HG03558 (cell line): ENCODE results near the gene GABRG2.
"Not testable (repeated sequence)": the region's sequence is repeated elsewhere in the genome, so short reads cannot be mapped to it uniquely, and the experiment has no call there.

Experiments used
- ATAC-seq: cut with Tn5 transposase; IDR thresholded peaks from one replicate; pipeline ENCODE4 v1.9.1; 2021; ENCODE audit warnings: moderate number of reproducible peaks; ENCODE audit not compliant: unreplicated experiment; ENCODE audit errors: extremely low read depth

Gene GABRG2

DNA sequence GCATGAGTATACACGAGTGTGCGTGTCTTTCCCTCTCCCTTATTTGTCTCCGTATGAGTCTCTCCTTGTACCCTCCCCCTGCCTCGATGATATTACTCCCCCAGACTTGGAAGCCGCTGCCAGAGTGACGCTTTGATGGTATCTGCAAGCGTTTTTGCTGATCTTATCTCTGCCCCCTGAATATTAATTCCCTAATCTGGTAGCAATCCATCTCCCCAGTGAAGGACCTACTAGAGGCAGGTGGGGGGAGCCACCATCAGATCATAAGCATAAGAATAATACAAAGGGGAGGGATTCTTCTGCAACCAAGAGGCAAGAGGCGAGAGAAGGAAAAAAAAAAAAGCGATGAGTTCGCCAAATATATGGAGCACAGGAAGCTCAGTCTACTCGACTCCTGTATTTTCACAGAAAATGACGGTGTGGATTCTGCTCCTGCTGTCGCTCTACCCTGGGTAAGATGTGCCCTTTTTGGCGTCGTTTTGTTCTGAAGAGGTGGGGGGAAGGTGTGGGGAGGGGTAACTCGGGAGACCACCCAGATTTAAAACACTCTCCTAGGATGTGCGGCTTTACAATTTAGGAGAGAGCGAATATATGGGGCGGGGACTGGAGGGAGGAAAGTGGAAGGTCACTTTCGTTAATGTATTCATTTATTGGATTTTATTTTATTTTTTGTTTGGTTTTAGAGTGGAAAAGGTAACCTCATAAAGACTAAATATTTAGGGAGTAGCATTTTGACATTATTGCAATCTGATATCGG is at the start of gene GABRG2:
GABRG2 (plus strand) TSS at position 119 of the 757 bp plus-strand sequence; CDS start at position 346, 227 bp downstream.
- no peak for ATAC-seq

DNA sequence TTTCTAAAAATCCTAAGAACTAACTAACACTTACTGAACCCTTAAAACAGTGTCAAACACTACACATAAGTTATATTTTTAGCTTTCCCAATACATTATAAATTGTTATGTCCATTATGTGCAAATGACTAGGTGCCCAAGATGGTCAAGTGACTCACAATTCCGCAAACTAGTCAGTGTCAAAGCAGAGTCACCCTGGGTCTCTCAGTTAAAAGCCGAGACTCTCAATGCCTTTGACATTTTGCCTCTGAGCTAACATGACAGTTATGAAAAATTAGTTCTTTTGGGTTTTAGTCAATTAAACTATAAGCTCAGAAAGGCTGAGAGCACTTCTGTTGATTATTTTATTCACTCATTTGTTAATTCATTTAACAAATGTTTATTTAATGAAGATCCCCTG is 42.3 kb upstream of the GABRG2 start:
- no peak for ATAC-seq

DNA sequence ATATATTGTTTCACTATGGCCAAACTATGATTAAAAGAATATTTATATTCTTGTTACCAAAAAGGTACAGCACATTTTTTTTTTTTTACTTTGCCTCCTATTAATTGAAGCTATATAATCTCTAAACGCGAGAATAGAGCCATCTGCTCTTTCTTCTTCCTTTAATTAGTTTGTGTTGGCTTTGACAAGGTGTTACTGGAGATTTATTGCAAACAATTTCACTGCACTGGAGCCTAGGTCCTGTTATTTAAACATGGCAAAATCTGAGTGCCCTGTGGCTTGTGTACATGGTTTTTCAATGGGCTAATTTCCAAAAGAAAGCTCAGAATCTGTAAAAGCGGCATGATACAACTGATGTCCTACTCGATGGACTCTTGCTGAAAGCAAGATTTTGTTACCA is 40.8 kb upstream of the GABRG2 start:
- ATAC-seq = no peak

DNA sequence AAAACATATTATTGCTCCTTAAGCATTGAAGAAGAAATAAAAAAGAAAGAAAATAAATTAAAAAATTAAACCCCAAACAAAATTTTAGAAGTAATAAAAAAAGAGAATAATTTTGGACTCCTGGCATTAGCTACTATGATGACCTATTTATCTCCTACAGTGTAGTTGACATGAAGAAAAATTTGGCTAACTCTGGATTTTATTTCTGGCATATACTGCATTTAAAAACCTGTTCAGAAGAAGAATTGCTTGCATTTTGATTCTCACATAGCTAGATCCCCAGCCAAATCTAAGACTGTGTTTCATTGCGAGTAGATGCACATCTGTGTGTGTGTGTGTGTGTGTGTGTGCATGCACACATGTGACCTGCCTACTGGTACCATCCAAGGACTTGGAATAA is 30.1 kb upstream of the GABRG2 start:
- no peak for ATAC-seq

DNA sequence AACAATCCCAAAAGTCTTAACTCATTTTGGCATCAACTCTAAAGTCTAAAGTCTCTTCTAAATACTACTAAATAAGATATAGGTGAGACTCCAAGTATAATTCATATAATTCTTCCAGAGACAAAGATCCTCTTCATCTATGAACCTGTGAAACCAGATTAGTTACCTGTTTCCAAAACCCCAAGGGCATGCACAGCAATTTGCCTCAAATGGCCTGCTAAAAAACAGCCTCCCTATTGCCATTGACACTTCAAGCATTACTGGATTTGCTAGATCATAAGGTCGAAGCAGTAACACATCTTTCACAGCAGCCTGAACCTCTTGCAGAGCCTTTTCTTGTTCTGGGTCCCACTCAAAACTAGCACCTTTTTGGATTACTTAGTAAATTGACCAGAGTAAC is 20.3 kb upstream of the GABRG2 start:
- no peak for ATAC-seq

DNA sequence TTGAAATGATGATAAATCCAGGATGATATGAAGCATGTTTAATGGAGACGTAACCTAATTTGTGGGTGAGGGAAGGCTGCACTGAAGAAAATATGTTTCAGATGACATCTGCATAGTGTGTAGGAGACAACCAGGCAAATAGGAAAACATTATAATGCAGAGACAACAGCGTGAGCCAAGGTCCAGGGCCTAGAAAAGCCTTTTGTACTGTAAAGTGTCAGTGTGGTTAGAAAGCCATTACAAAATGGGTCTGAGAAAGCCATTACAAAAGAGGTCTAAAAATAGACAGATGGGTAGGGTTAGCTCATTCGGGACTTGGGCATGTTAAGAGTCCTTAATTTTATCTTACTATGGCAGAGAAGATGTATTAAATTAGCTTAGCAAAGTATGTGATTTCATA is 14.9 kb upstream of the GABRG2 start:
- ATAC-seq = no peak

DNA sequence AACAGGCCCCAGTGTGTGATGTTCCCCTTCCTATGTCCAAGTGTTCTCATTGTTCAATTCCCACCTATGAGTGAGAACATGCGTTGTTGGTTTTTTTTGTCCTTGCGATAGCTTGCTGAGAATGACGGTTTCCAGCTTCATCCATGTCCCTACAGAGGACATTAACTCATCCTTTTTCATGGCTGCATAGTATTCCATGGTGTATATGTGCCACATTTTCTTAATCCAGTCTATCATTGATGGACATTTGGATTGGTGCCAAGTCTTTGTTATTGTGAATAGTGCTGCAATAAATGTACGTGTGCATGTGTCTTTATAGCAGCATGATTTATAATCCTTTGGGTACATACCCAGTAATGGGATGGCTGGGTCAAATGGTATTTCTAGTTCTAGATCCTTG is 12.5 kb upstream of the GABRG2 start:
- ATAC-seq = not testable (repeated sequence)

DNA sequence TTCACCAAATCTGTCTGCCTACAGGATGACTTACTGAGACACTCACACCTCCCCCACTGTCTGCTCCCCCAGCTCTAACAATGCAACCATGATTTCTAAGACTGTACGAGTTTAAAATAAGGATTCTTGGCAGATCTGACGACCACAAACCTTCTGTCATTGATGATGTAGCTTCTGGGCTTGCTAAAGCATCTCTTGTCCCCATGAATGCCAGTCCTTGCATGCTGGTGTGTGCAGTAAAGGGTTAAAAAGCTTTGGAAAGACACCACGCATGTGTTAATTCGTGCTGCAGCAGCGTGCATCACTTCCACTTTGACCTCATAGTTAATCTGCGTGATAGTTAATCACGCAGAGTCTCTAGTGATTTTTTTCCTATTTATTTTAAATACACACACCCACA is 411 bp upstream of the GABRG2 start:
- no peak for ATAC-seq

DNA sequence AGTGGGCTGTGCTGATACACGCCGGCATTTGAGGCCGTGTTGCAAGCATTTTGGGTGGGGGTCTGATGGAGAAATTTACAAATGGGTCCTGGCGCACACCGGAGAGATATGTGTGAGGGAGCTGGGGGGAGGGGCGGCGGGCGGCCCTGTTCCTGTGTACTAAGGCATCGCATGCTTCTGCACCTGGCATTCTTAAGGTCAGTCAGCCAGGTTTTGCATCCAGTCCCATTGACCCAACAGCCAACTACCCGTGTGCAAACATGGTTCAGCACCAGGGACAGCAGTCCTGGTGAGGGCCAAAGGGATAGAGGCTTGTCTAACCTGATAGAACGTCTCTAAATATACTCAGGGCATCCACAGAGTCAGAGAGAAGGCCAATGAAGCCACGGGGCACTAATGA is 839 bp downstream of the GABRG2 start:
- peak; percentile 49 for ATAC-seq

DNA sequence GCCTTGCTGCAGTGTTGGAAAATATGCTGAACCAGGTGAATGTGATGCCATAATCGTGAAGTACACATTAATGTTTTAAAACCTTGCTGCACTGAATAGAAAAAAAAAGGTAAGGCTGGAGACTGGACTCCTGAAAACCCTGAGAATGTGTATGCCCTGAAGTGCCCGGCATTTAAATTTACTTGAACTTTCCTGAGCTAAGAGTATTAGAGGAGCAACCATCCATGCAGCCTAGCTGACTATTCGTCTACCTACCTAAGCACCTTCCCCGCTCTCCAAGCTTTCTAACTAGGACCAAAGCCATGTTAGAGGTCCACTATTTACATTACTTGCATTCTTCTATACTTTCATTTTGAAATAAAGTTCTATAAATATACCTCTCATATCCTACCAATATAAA is 1.4 kb downstream of the GABRG2 start:
- no peak for ATAC-seq

DNA sequence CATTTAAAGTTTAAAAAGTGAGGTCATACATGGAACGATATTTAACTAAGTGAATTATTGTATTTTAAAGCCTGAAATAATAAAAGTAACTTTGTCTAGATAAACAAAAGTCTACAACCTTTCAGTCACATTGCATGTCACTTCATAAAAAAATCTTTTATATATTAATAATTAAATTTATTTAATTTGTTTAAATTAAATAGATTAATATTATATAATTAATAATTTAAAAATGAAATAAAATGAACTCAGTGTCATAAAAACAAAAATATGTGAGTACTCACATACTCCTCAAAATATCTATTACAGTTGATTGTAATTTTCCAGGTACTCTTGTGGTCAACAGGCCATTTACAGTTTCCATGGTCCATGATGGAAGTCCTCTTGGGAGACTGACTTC is 11.2 kb downstream of the GABRG2 start:
- no peak for ATAC-seq

DNA sequence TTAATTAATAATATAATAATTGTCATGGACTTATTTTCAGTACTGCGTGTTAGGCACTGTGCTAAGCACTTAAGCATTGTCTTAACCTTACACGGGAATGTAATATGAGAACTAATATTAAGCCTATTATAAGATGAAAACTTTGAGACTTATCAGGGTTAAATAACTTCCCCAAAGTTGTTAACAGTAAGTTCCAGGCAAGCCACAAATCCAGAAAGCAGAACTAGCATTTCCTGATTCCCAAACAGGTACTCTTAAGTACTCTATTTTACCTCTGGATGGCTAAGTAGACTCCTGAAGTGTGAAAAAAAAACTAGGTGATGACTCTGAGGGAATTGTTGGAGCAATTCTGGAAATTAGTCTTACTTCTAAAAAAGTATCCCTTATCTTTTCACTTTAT is 23.8 kb downstream of the GABRG2 start:
- ATAC-seq = no peak

DNA sequence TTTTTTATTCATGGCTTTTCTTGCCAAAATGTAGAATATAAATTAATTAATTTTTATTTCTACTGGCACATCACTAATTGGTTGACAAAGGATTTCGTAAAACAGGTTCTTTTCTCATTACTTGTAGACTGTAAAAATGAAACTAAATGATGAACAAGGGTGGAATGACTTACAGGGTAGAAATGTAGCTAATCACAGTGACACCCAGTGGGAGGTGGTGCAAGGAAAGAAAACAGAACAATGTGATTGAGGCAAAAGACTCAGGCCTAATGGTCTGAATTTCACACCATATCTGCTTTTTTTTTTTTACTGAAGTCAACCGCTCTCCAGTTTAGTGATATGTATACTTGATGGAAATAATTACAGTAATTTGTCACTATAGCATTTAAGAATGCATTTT is 28.9 kb downstream of the GABRG2 start:
- no peak for ATAC-seq

DNA sequence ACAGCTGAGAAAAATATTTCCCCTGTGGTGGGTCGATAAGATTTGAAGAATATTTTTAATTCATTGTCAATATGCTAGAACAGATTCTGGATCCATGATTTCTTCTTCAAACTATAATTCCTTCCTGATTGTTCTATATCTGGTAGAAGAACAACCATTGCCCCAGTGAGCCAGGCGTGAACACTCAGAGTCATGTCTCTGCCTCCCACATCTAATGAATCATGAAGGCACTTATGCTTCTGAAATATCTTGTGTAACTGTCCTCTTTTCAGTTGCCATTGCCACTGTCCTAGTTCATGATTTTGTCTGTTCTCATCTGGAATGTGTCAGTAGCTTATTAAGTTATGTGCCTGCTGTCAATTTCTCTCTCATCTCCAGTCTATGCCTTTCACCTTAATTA is 40.0 kb downstream of the GABRG2 start:
- ATAC-seq = no peak

DNA sequence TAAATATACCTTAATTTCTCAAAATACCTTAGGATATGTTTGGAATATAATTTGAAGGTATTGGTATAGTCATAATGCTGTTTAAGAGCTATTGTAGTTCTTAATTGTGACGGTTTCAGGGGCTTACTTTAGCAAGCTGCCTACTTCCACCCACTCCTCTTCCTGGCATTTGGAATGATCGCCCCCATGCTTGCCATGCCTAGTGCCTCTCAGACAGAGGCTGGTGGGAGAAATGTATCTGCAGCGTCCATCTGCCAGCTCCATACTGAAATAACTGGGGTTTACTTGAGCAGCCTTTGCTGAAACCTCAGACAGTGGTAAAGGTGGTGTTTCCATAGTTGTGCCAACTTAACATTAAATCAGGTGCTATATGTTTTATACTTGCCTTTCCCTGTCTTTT is 52.2 kb downstream of the GABRG2 start:
- ATAC-seq = no peak

DNA sequence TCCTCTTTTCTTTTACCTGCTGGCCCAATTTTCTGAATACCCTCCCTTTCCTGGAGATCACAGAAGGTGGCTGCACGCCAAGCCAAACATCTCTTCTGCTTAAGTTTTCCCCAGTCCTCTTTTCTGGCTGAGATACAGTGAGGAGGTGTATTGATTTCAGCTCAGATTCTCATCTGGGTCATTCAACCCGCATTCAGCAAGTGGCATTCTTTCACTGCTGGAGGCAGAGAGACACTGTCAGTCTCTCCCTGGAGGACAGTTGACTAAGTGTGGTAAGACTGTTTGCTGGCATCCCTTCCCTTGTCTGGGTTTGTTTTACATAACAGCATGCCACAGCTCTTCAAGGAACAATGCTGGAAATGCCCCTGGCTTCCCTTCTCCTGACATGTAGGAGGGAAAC is 60.5 kb downstream of the GABRG2 start:
- no peak for ATAC-seq

DNA sequence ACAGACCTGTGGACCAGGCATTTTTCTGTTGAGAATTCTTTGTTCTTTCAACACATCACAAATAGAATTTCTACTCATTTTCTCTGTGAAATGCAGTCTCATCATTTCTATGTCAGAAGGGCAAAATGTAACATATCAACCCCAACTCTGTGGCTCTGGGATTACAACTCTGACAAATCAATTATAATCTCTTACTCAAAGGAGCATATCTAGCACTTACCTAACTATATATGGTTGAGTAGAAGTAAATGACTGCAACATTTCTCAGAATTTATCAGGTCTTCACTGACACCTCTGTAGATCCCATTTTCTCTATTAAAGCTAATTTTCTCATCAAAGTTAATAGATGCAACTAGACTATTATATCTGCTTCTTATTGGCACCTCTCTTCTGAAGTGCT is 64.8 kb downstream of the GABRG2 start:
- no peak for ATAC-seq

DNA sequence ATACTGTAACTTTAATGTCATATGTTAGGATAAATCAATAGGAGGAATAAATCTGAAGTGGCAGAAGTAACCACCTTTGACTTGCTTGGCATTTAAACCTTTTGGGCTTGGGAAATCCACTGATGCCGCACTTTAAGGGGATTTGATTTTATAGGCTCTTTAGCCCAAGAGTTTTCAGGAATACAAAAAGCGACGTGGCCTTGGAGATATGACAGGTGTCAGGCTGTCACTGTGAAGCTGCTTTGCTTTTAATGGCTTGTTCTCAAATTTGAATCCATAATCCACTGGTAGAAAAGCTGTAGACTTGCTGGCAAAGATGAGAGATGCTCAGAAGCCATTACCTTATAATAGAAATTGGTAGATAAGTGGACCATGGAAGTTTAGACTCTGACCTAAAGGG is 71.6 kb downstream of the GABRG2 start:
- ATAC-seq = no peak

DNA sequence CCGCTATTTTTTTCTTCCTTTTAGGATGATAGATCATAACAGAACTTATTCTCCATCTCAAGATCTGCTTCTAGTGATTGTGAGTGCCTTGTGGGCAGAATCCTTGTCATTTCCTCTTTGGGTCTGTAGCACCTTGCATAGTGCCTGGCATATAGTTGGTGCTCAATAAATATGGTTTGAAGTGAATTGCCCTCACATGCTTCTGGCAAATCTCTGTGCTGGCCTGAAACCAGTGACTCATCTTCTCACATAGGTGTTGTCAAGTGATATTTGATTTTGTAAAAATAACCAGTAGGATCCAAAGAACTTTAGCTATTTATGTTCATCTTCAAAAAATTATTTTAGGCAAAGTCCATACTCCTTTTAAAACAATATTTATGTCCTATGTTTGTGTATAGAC is 86.7 kb downstream of the GABRG2 start:
- no peak for ATAC-seq

DNA sequence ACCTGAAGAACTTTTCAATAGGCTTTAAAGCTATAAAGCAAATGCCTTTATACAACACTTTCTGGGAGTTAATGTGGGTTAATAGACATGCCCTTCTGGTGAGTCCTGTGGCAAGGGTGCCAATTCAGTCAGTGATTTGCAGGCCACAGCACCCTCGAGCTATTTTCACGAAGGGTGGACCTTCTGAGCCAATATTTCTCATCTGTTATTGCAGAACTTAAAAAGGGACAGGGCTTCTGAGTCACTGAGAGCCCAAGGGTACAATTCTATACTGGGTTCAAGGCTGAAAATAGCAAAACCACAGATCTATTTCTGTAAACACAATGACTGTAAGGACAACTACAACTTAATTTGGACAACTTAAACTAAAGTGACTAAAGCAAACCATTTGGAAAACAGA is 92.8 kb downstream of the GABRG2 start:
- no peak for ATAC-seq

DNA sequence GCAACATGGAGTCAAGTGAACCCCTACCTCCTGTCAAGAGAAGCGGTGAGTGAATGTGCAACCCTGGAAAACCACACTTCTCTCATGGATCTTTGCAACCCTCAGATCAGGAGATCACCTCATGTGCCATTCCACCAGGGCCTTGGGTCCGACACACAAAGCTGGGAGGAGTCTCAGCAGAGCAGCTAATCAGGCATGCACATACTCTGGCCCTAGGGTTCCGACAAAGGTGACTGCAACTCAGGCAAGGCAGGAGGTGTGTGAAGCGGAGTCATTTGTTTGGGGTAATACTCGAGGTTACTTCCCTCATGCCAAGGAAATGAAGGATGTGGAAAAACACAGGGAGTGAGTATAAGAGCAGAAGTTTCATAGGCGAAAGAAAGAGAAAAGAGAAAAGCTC is 96.1 kb downstream of the GABRG2 start:
- ATAC-seq = no peak

DNA sequence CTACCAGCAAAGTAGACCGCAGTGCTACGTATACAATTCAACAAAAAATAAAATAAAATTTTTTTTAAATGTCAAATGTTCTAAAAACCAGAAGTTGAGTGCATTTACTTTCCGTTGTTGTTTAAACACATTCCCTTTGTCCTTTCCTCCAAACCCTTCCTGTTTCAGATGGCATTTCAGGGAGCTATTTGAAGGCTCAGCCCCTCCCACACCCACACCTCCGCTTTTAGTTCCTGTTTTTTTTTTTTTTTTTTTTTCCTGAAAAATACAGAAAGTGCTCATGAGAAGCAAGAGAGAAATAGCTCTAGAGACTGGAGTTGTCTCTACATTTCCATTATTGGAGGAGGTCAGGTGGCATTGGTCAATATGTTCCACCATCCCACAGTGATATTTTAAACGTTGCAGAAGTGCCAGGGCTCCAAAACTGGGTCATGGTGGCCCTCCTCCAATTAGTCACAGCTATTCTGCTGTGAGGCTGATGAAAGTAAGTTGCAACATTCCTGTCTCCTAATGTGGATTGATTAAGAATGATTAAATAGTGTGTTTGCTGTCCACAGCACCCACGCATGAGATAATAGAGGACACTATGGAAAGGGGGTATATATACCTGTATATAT is 106.9 kb downstream of the GABRG2 start:
- no peak for ATAC-seq
